Panc1 (cell line): ENCODE measurements around the gene OR10D3.

Experiments
- POLR2AphosphoS5 ChIP-seq: IDR thresholded peaks from 2 replicates; pipeline ENCODE4 v1.6.1; 2012; ENCODE audit warnings: mild to moderate bottlenecking, low read depth, low read length, moderate library complexity
- SIN3A ChIP-seq: IDR thresholded peaks from 2 replicates; pipeline ENCODE4 v1.6.1; 2012; ENCODE audit warnings: low read depth, mild to moderate bottlenecking, low read length, moderate library complexity, borderline replicate concordance; ENCODE audit not compliant: insufficient read depth
- TF ChIP-seq, protein P1 (sequence below): fragments of 450-650 bp; IDR thresholded peaks from 2 replicates; pipeline ENCODE4 v1.5.1; 2017; ENCODE audit warnings: mild to moderate bottlenecking
- TF ChIP-seq, protein P2 (sequence below), 2 experiments: IDR thresholded peaks; 2 replicates each; pipeline ENCODE4 v1.6.1; 2011 to 2012; ENCODE audit warnings: low read depth in 2 of 2, control low read depth in 1 of 2, low read length in 1 of 2, mild to moderate bottlenecking in 1 of 2, moderate library complexity in 1 of 2; ENCODE audit not compliant: insufficient read depth in 1 of 2

DNA sequence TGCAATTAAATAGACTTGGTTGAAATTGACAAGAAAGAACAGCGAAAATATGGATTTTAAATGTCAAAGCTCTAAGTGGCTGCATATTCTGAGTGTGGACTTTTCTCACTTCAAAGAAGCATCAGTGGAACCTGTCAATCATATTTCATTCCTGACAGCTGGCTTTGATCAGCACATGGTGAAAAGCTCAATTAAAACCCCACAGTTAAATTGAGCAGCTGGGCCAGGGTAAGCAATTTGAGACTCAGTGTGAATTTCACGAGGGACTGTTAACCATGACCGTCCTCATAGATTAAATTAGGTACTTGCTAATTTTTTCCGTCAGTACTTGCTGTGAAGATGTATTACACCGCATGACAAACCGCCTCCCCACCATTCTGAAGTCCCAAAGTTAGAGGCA lies 11.0 kb upstream of the OR10D3 start:
- no peak for TF ChIP-seq SIN3A
- TF ChIP-seq, protein P1, sequence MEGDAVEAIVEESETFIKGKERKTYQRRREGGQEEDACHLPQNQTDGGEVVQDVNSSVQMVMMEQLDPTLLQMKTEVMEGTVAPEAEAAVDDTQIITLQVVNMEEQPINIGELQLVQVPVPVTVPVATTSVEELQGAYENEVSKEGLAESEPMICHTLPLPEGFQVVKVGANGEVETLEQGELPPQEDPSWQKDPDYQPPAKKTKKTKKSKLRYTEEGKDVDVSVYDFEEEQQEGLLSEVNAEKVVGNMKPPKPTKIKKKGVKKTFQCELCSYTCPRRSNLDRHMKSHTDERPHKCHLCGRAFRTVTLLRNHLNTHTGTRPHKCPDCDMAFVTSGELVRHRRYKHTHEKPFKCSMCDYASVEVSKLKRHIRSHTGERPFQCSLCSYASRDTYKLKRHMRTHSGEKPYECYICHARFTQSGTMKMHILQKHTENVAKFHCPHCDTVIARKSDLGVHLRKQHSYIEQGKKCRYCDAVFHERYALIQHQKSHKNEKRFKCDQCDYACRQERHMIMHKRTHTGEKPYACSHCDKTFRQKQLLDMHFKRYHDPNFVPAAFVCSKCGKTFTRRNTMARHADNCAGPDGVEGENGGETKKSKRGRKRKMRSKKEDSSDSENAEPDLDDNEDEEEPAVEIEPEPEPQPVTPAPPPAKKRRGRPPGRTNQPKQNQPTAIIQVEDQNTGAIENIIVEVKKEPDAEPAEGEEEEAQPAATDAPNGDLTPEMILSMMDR: no peak
- TF ChIP-seq POLR2AphosphoS5: no peak
- TF ChIP-seq, protein P2, sequence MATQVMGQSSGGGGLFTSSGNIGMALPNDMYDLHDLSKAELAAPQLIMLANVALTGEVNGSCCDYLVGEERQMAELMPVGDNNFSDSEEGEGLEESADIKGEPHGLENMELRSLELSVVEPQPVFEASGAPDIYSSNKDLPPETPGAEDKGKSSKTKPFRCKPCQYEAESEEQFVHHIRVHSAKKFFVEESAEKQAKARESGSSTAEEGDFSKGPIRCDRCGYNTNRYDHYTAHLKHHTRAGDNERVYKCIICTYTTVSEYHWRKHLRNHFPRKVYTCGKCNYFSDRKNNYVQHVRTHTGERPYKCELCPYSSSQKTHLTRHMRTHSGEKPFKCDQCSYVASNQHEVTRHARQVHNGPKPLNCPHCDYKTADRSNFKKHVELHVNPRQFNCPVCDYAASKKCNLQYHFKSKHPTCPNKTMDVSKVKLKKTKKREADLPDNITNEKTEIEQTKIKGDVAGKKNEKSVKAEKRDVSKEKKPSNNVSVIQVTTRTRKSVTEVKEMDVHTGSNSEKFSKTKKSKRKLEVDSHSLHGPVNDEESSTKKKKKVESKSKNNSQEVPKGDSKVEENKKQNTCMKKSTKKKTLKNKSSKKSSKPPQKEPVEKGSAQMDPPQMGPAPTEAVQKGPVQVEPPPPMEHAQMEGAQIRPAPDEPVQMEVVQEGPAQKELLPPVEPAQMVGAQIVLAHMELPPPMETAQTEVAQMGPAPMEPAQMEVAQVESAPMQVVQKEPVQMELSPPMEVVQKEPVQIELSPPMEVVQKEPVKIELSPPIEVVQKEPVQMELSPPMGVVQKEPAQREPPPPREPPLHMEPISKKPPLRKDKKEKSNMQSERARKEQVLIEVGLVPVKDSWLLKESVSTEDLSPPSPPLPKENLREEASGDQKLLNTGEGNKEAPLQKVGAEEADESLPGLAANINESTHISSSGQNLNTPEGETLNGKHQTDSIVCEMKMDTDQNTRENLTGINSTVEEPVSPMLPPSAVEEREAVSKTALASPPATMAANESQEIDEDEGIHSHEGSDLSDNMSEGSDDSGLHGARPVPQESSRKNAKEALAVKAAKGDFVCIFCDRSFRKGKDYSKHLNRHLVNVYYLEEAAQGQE (IDR thresholded peaks at IDR 0.05; ENCODE audit: insufficient read depth in 1 of 2, low read depth in 2 of 2, low read length in 1 of 2): no peak
